ENCODE measurements around the gene MCF2L2.

The MCF2L2 gene

DNA sequence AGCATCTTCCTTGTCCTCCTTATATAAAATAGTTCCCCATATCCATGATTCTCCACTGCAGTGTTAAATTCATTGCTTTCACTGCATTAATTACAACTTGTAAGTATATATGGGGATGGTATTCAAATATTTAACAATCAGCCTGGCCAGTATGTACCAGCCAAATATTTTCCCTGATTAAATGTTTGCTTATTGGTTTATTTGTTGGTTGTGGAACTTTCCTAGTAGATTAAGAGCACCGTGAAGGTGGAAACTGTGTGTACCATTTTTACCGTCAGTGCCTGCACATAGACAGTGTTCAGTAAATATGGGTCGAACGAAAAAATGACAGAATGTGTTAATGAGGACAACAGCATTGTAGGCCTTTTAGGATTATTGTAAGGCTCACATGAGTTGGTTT, 272.9 kb downstream of the MCF2L2 start:
- Histone ChIP-seq H3K27ac (ENCODE audit: low read depth in 2 of 2, low read length in 2 of 2) (no peak overlapping the region), H3K27me3 (ENCODE audit: control insufficient read depth in 2 of 2, insufficient read depth in 2 of 2, low read length in 2 of 2) (peaks cover 0 to 5% of the 10 kb centered on the region in 2 donors), H3K4me3 (ENCODE audit: low read length in 2 of 2) (no peak overlapping the region), H3K9me3 (ENCODE audit: control insufficient read depth in 2 of 2, low read length in 2 of 2) (no peaks in the 10 kb centered on the region), H3K9ac (ENCODE audit: low read depth in 1 of 2, low read length in 2 of 2) (no peak overlapping the region), H3K4me1 (ENCODE audit: control insufficient read depth in 2 of 2, insufficient read depth in 2 of 2, low read length in 2 of 2) (peaks cover 0 to 2% of the 10 kb centered on the region in 2 donors), H3K36me3 (ENCODE audit: control insufficient read depth in 2 of 2, insufficient read depth in 2 of 2, low read length in 2 of 2) (no peaks in the 10 kb centered on the region)

DNA sequence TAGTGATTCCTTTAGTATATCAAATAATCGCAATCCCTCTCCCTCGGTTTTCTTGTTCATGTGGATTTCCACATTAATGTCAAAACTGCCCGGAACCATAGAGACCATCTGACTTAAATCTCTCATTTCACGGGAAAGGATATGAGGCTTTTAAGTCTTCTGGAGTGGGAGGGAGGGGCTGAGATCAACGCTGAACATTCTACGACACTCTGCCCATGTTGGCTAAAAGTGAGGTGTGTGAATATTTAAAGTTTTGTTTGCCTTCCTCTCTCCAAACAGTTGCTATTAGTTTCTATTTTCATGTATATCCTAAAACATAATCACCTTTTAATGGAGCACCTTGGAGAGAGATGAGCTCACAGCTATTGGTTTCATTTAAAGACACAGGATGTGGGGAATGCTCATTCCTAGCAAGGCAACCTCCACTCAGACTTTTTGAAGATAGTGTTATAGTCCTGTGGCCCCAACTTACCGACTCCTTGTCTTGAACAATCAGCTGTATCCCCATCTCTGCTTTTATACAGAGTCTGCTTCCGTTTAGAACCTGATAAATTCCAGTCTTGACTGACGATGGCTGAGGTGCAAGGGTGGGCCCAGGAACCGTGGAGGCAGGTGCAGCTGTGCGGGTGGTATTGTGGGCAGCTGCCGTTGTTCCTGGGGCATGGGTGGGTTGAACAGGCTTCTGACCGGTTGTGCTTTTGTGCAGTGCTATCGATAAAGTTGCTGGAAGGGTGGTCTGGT, 275.0 kb downstream of the MCF2L2 start:
- no peak overlapping the region for H3K9ac ChIP-seq (ENCODE audit: low read depth in 1 of 2, low read length in 2 of 2)
- no peak overlapping the region for H3K4me3 ChIP-seq (ENCODE audit: low read length in 2 of 2)
- peaks cover 0 to 2% of the 10 kb centered on the region in 2 donors for H3K4me1 ChIP-seq (ENCODE audit: control insufficient read depth in 2 of 2, insufficient read depth in 2 of 2, low read length in 2 of 2)
- H3K36me3 ChIP-seq (ENCODE audit: control insufficient read depth in 2 of 2, insufficient read depth in 2 of 2, low read length in 2 of 2), result no peaks in the 10 kb centered on the region
- no peak overlapping the region for H3K27ac ChIP-seq (ENCODE audit: low read depth in 2 of 2, low read length in 2 of 2)
- H3K27me3 ChIP-seq (ENCODE audit: control insufficient read depth in 2 of 2, insufficient read depth in 2 of 2, low read length in 2 of 2), result no peaks in the 10 kb centered on the region
- H3K9me3 ChIP-seq (ENCODE audit: control insufficient read depth in 2 of 2, low read length in 2 of 2), result no peaks in the 10 kb centered on the region

DNA sequence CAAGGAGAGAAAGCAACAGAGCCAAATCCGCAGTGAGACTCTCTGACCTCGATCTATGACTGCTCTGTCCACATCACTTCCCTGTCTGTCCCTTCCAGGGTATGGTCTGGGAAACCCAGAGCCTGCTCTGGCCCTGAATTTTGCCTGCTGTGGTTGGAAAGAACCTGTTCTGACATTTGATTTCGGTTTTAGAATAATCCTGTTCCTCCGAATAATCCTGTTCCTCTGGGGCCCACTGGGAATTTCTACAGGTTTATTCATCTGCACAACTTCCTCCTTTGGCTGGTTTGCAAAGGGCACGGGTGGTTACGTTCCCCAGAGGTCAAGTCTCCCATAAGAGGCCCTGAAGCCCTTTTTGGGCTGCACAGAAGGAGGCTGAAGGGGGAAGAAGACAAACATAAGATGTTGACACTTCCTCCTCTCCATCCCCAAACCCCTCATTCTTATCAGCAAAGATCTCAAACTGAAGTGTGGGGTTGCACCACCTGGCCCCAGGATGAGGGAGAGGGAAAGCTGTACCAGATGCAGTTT, 276.5 kb downstream of the MCF2L2 start:
- peaks cover 0 to 2% of the 10 kb centered on the region in 2 donors for H3K4me1 ChIP-seq (ENCODE audit: control insufficient read depth in 2 of 2, insufficient read depth in 2 of 2, low read length in 2 of 2)
- no peaks in the 10 kb centered on the region for H3K9me3 ChIP-seq (ENCODE audit: control insufficient read depth in 2 of 2, low read length in 2 of 2)
- H3K36me3 ChIP-seq (ENCODE audit: control insufficient read depth in 2 of 2, insufficient read depth in 2 of 2, low read length in 2 of 2), result no peaks in the 10 kb centered on the region
- no peak overlapping the region for H3K27ac ChIP-seq (ENCODE audit: low read depth in 2 of 2, low read length in 2 of 2)
- no peak overlapping the region for H3K4me3 ChIP-seq (ENCODE audit: low read length in 2 of 2)
- no peak overlapping the region for H3K9ac ChIP-seq (ENCODE audit: low read depth in 1 of 2, low read length in 2 of 2)
- no peaks in the 10 kb centered on the region for H3K27me3 ChIP-seq (ENCODE audit: control insufficient read depth in 2 of 2, insufficient read depth in 2 of 2, low read length in 2 of 2)

DNA sequence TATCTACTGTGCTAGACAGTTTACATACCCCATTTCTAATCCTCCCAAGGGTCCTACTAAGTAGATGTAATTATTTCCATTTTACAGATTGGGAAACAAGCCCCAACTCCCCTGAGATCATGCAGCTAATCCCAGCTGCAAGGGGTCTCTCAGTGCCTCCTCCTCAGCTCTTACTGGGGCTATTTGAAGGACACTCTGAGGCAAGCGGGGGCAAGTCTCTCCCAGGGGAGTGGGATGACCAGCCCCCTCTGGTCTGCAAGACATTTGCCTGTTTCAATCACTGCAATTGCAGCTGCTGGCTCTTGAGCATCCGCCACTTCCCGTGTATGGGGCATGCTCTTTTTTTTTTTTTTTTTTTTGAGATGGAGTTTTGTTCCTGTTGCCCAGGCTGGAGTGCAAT, 277.3 kb downstream of the MCF2L2 start:
- Histone ChIP-seq H3K9me3 (ENCODE audit: control insufficient read depth in 2 of 2, low read length in 2 of 2) (no peaks in the 10 kb centered on the region), H3K27me3 (ENCODE audit: control insufficient read depth in 2 of 2, insufficient read depth in 2 of 2, low read length in 2 of 2) (no peaks in the 10 kb centered on the region), H3K9ac (ENCODE audit: low read depth in 1 of 2, low read length in 2 of 2) (no peak overlapping the region), H3K36me3 (ENCODE audit: control insufficient read depth in 2 of 2, insufficient read depth in 2 of 2, low read length in 2 of 2) (no peaks in the 10 kb centered on the region), H3K27ac (ENCODE audit: low read depth in 2 of 2, low read length in 2 of 2) (no peak overlapping the region), H3K4me3 (ENCODE audit: low read length in 2 of 2) (no peak overlapping the region), H3K4me1 (ENCODE audit: control insufficient read depth in 2 of 2, insufficient read depth in 2 of 2, low read length in 2 of 2) (peaks cover 0 to 2% of the 10 kb centered on the region in 2 donors)

DNA sequence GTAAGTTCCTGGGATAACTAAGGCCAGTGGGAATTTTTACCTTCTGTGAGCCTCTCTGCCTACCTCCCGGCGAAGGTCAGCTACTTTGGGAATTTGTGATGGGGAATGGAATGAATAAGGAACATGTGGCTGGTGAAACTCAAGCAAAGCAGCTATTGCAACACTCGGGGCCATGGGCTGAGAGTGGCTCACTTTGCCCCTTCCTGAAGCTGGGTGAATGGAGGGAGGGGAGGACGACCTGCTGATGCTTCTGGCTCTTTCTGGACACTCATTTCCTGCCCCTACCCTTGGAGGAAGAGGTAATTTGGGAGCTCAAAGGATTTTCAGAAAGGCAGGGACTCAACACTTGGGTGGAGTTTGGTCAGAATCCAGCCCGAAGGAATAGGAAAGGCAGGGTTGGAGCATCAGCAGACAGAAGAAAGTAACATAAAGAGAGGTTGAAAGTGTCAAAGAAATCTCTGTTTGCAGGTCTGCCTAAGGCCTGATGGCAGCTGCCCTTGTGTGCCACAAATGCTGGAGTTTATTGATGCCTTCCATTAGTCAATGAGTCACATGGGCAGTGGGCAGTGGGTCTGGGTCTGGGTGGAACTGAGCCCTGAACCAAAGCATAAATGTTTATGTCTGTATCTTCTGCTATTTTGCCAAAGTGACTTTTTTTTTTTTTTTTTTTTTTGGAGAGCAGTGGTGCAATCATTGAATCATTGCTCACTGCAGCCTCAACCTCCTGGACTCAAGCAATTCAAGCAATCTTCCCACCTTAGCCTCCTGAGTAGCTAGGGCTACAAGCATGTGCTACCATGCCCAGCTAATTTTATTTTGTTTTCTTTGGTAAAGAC, 278.3 kb downstream of the MCF2L2 start:
- Histone ChIP-seq H3K27me3 (ENCODE audit: control insufficient read depth in 2 of 2, insufficient read depth in 2 of 2, low read length in 2 of 2) (no peaks in the 10 kb centered on the region), H3K4me3 (ENCODE audit: low read length in 2 of 2) (no peak overlapping the region), H3K36me3 (ENCODE audit: control insufficient read depth in 2 of 2, insufficient read depth in 2 of 2, low read length in 2 of 2) (no peaks in the 10 kb centered on the region), H3K9ac (ENCODE audit: low read depth in 1 of 2, low read length in 2 of 2) (no peak overlapping the region), H3K27ac (ENCODE audit: low read depth in 2 of 2, low read length in 2 of 2) (no peak overlapping the region), H3K9me3 (ENCODE audit: control insufficient read depth in 2 of 2, low read length in 2 of 2) (no peaks in the 10 kb centered on the region), H3K4me1 (ENCODE audit: control insufficient read depth in 2 of 2, insufficient read depth in 2 of 2, low read length in 2 of 2) (peaks cover 0 to 2% of the 10 kb centered on the region in 2 donors)

DNA sequence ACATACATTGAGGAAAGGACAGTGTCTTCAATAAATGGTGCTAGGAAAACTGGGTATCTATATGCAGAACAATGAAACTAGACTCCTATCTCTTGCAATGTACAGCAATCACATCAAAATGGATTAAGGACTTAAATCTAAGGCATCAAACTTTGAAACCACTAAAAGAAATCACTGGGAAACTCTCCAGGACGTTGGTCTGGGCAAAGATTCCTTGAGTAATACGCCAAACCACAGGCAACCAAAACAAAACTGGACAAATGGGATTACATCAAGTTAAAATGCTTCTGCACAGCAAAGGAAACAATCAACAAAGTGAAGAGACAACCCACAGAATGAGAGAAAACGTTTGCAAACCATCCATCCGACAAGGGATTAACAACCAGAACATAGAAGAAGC, 280.4 kb downstream of the MCF2L2 start:
- Histone ChIP-seq H3K9ac (ENCODE audit: low read depth in 1 of 2, low read length in 2 of 2) (no peak overlapping the region), H3K4me1 (ENCODE audit: control insufficient read depth in 2 of 2, insufficient read depth in 2 of 2, low read length in 2 of 2) (peaks cover 0 to 2% of the 10 kb centered on the region in 2 donors), H3K36me3 (ENCODE audit: control insufficient read depth in 2 of 2, insufficient read depth in 2 of 2, low read length in 2 of 2) (no peaks in the 10 kb centered on the region), H3K4me3 (ENCODE audit: low read length in 2 of 2) (no peak overlapping the region), H3K9me3 (ENCODE audit: control insufficient read depth in 2 of 2, low read length in 2 of 2) (no peaks in the 10 kb centered on the region), H3K27ac (ENCODE audit: low read depth in 2 of 2, low read length in 2 of 2) (no peak overlapping the region), H3K27me3 (ENCODE audit: control insufficient read depth in 2 of 2, insufficient read depth in 2 of 2, low read length in 2 of 2) (no peaks in the 10 kb centered on the region)

DNA sequence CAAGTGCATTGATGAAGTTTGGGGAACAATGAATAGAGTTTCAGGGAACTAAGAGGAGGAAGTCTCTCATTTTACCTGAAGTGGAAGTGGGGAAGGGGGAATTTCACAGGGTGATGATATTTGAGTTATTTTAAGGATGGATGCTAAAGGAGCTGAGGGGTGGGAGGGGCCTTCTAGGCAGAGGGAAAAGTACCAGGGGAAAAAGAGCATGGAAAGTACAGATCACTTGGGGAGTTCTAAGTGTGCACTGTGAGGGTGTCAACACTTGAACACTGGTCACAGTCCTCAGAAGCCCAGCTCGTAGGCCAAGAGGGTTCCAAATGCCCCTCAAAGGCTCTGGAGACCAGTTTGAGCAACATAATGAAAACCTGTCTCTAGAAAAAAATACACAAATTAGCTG, 284.1 kb downstream of the MCF2L2 start:
- Histone ChIP-seq H3K9ac (ENCODE audit: low read depth in 1 of 2, low read length in 2 of 2) (no peak overlapping the region), H3K4me1 (ENCODE audit: control insufficient read depth in 2 of 2, insufficient read depth in 2 of 2, low read length in 2 of 2) (no peaks in the 10 kb centered on the region), H3K4me3 (ENCODE audit: low read length in 2 of 2) (no peak overlapping the region), H3K9me3 (ENCODE audit: control insufficient read depth in 2 of 2, low read length in 2 of 2) (no peaks in the 10 kb centered on the region), H3K36me3 (ENCODE audit: control insufficient read depth in 2 of 2, insufficient read depth in 2 of 2, low read length in 2 of 2) (no peaks in the 10 kb centered on the region), H3K27ac (ENCODE audit: low read depth in 2 of 2, low read length in 2 of 2) (no peak overlapping the region), H3K27me3 (ENCODE audit: control insufficient read depth in 2 of 2, insufficient read depth in 2 of 2, low read length in 2 of 2) (no peaks in the 10 kb centered on the region)

DNA sequence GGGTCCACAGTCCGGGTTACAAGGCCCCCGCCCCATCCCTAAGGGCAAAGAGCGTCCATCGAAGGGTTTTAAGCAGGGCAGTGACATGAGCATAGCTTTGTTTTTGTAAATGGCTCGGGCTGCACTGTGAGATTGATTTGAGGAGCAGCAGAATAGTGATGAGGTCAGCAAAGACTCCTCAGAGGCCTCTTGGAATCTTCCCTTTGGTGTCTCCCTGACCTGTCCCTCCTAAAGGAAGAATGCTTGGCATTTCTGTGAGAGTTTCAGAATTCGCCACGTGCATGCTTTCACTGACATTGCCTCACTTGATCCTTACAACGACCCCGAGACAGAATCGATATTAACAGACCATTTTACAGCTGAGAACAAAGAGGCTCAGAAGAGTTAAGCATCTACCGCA, 286.2 kb downstream of the MCF2L2 start:
- Histone ChIP-seq H3K36me3 (ENCODE audit: control insufficient read depth in 2 of 2, insufficient read depth in 2 of 2, low read length in 2 of 2) (no peaks in the 10 kb centered on the region), H3K27ac (ENCODE audit: low read depth in 2 of 2, low read length in 2 of 2) (no peak overlapping the region), H3K9me3 (ENCODE audit: control insufficient read depth in 2 of 2, low read length in 2 of 2) (no peaks in the 10 kb centered on the region), H3K9ac (ENCODE audit: low read depth in 1 of 2, low read length in 2 of 2) (no peak overlapping the region), H3K27me3 (ENCODE audit: control insufficient read depth in 2 of 2, insufficient read depth in 2 of 2, low read length in 2 of 2) (no peaks in the 10 kb centered on the region), H3K4me3 (ENCODE audit: low read length in 2 of 2) (no peak overlapping the region), H3K4me1 (ENCODE audit: control insufficient read depth in 2 of 2, insufficient read depth in 2 of 2, low read length in 2 of 2) (no peaks in the 10 kb centered on the region)

DNA sequence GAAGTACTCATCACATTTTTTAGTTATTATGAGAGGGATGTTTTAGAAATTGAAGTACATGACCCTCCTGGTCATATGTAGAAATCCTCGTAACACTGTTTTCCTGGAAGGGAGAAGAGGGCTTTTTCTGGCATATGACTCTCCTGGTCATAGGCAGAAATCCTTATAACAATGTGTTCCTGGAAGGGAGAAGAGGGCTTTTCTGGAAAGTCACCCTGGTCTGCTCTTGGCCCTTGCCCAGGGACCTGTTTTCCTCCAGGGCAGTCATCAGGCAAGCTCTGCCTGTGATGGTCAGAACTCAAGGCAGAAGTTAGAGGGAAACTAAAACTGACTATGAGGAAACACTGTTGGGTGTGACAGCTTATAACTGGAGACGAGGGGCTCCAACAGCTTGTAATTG, 293.6 kb downstream of the MCF2L2 start:
- Histone ChIP-seq H3K4me1 (ENCODE audit: control insufficient read depth in 2 of 2, insufficient read depth in 2 of 2, low read length in 2 of 2) (no peaks in the 10 kb centered on the region), H3K9me3 (ENCODE audit: control insufficient read depth in 2 of 2, low read length in 2 of 2) (peaks cover 0 to under 1% of the 10 kb centered on the region in 2 donors), H3K27ac (ENCODE audit: low read depth in 2 of 2, low read length in 2 of 2) (no peak overlapping the region), H3K36me3 (ENCODE audit: control insufficient read depth in 2 of 2, insufficient read depth in 2 of 2, low read length in 2 of 2) (no peaks in the 10 kb centered on the region), H3K27me3 (ENCODE audit: control insufficient read depth in 2 of 2, insufficient read depth in 2 of 2, low read length in 2 of 2) (no peaks in the 10 kb centered on the region), H3K9ac (ENCODE audit: low read depth in 1 of 2, low read length in 2 of 2) (no peak overlapping the region), H3K4me3 (ENCODE audit: low read length in 2 of 2) (no peak overlapping the region)

DNA sequence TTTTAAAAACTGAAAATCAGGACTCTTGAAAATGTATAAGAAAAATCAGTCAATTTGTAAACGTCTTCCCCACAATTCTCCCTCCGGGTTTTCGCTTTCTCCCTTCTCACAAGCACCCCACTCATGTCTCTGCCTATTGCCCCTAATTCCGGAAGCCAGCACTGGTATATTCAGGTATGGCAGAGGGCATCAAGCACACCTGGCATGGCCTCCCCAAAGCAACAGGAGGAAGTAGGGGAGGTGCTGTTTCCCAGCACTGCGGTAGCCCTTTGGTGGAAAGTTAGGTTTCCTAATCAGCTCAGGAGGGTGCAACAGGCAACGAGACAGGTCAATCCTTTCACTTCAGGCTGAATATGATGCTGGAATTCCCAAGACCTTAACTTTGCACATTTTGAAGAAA, 296.0 kb downstream of the MCF2L2 start:
- H3K9me3 ChIP-seq (ENCODE audit: control insufficient read depth in 2 of 2, low read length in 2 of 2), result peaks cover 0 to 6% of the 10 kb centered on the region in 2 donors
- no peak overlapping the region for H3K9ac ChIP-seq (ENCODE audit: low read depth in 1 of 2, low read length in 2 of 2)
- H3K27me3 ChIP-seq (ENCODE audit: control insufficient read depth in 2 of 2, insufficient read depth in 2 of 2, low read length in 2 of 2), result no peaks in the 10 kb centered on the region
- no peaks in the 10 kb centered on the region for H3K36me3 ChIP-seq (ENCODE audit: control insufficient read depth in 2 of 2, insufficient read depth in 2 of 2, low read length in 2 of 2)
- no peak overlapping the region for H3K4me3 ChIP-seq (ENCODE audit: low read length in 2 of 2)
- H3K4me1 ChIP-seq (ENCODE audit: control insufficient read depth in 2 of 2, insufficient read depth in 2 of 2, low read length in 2 of 2), result no peaks in the 10 kb centered on the region
- no peak overlapping the region for H3K27ac ChIP-seq (ENCODE audit: low read depth in 2 of 2, low read length in 2 of 2)

Data from mucosa of rectum (tissue), 2 donors.